NCI-H345 treated with DMSO at 0.1 percent for 48 hours (cell line): ENCODE results near the gene CSTF1.

ENCODE experiments used
- DNase-seq: peaks from one replicate; lab custom pipeline; 2025; ENCODE audit not compliant: unreplicated experiment; lab: John Stamatoyannopoulos, UW

CSTF1 gene

GRCh38 chr20:56449459-56449858, 57.0 kb downstream of the CSTF1 start:
- no peak for DNase-seq

- DNase-seq = no peak
These were observed 58.8 kb downstream of the CSTF1 start for GRCh38 chr20:56451056-56451765.

GRCh38 chr20:56453352-56453751, 60.9 kb downstream of the CSTF1 start:
- no peak for DNase-seq

- no peak for DNase-seq
These were observed 62.3 kb downstream of the CSTF1 start for GRCh38 chr20:56454754-56455153.
